GM18526 (cell line): Measurements from ENCODE around the gene HOXC6.

Experiments used
- POLR2A ChIP-seq: IDR thresholded peaks from 3 replicates; pipeline ENCODE4 v1.6.1; 2011; ENCODE audit not compliant: insufficient read length; ENCODE audit errors: extremely low read depth

The HOXC6 gene

GRCh38 chr12:53996240-53997203 lies 31.7 kb upstream of the HOXC6 start:
- no peak for TF ChIP-seq POLR2A

GRCh38 chr12:53997204-53998109 lies 30.8 kb upstream of the HOXC6 start:
- TF ChIP-seq POLR2A: no peak

- TF ChIP-seq POLR2A: no peak
These were observed 29.9 kb upstream of the HOXC6 start for GRCh38 chr12:53998110-53998899.

GRCh38 chr12:53998900-53999236 lies 29.4 kb upstream of the HOXC6 start:
- no peak for TF ChIP-seq POLR2A

GRCh38 chr12:53999559-54000115 lies 28.6 kb upstream of the HOXC6 start:
- no peak for TF ChIP-seq POLR2A

- no peak for TF ChIP-seq POLR2A
These were observed 27.8 kb upstream of the HOXC6 start, which contains the start of gene HOXC9 for GRCh38 chr12:54000116-54001114. Gene HOXC9, plus strand, starts transcription at chr12:54000161. Its CDS starts 28 bp downstream, at chr12:54000189.

GRCh38 chr12:54001283-54002187 lies 26.7 kb upstream of the HOXC6 start:
- TF ChIP-seq POLR2A: no peak

GRCh38 chr12:54002278-54002914 lies 25.8 kb upstream of the HOXC6 start:
- TF ChIP-seq POLR2A: no peak

- no peak for TF ChIP-seq POLR2A
These were observed 25.3 kb upstream of the HOXC6 start for GRCh38 chr12:54002915-54003389.

- no peak for TF ChIP-seq POLR2A
These were observed 24.6 kb upstream of the HOXC6 start for GRCh38 chr12:54003625-54004024.

- TF ChIP-seq POLR2A: no peak
These were observed 24.0 kb upstream of the HOXC6 start for GRCh38 chr12:54004063-54004840.
